Measurements from ENCODE around the gene HOXA7. TPM values are rescaled to one million over a fixed set of nuclear protein-coding genes. Genes with fewer than 3 reads are reported as not detected.

HOXA7 gene
- total and polyA plus RNA-seq, 11 donors, result 0.29 TPM; not detected in 10

DNA sequence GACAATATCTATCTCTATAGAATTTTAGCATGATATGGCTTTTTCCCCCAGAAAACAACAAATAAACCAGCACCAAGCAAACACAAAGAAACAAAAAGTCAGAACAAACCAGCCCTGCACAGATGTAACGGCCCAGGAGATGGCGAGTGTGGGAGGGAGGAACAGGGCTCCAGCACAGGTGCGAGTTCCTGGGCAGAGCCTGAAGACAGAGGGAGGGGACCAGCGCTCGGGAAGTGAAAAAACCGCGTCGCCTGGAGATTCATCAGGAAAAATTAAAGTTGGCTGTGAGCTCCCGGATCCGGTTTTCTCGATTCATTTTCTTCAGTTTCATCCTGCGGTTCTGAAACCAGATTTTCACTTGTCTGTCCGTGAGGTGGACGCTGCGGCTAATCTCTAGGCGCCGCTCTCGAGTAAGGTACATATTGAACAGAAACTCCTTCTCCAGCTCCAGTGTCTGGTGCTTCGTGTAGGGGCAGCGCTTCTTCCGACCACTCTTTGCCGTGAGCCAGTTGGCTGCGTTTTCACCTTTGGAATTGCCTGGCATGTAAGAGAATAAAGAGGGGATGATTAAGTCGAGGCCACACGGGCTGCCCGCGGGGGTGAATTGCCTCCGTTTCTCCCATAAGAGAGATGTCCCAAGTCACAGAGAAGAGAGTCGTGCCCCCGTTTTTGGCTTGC is 15.3 kb upstream of the HOXA7 start:
- peak in 1 of 5 donors; percentile 45 for DNase-seq
- peak overlapping the region in 1 of 12 donors; percentile 91 for H3K27ac ChIP-seq
- no peaks in the 10 kb centered on the region for H3K9me3 ChIP-seq
- no peaks in the 10 kb centered on the region for H3K36me3 ChIP-seq
- H3K4me3 ChIP-seq, result no peak overlapping the region
- H3K4me1 ChIP-seq, result peaks cover 0 to 43% (median 20%) of the 10 kb centered on the region in 12 donors
- WGBS, 4 donors, result 3 to 11% (median 8%) methylated on average over 30 of the region's 30 CpGs
- ATAC-seq, result no peak
- TF ChIP-seq CTCF (IDR thresholded peaks at IDR 0.05) (no peak), POLR2A (IDR thresholded peaks at IDR 0.05) (no peak)
- peaks cover 88 to 100% (median 99%) of the 10 kb centered on the region in 9 donors for H3K27me3 ChIP-seq
- intact Hi-C loops (cut with DNase I), result loop anchor here in 1 of 10 donors (10.0 kb wide), 1 partner anchor 1307 kb away; no protein-coding TSS in a partner anchor

- Histone ChIP-seq H3K27ac (peak overlapping the region in 1 of 12 donors; percentile 91), H3K27me3 (peaks cover 91 to 100% (median 99%) of the 10 kb centered on the region in 9 donors)
- no peak for ATAC-seq
Observed at GRCh38 chr7:27171325-27171636, 14.8 kb upstream of the HOXA7 start.

GRCh38 chr7:27170426-27171324 is 14.2 kb upstream of the HOXA7 start:
- 15 to 20% (median 17%) methylated on average over 11 of the region's 11 CpGs for WGBS, 4 donors
- H3K4me3 ChIP-seq, result peak overlapping the region in 1 of 12 donors; percentile 6
- ATAC-seq (no peak), DNase-seq (no peak)
- TF ChIP-seq CTCF (IDR thresholded peaks at IDR 0.05) (no peak), POLR2A (IDR thresholded peaks at IDR 0.05) (no peak)
- no peaks in the 10 kb centered on the region for H3K9me3 ChIP-seq
- peaks cover 0 to 54% (median 21%) of the 10 kb centered on the region in 12 donors for H3K4me1 ChIP-seq
- H3K36me3 ChIP-seq, result no peaks in the 10 kb centered on the region
- peaks cover 91 to 100% (median 99%) of the 10 kb centered on the region in 9 donors for H3K27me3 ChIP-seq
- peak overlapping the region in 1 of 12 donors; percentile 91 for H3K27ac ChIP-seq
- intact Hi-C loops (cut with DNase I), result loop anchor here in 1 of 10 donors (10.0 kb wide), 1 partner anchor 1306 kb away; no protein-coding TSS in a partner anchor

More at GRCh38 chr7:27171325-27171636, 14.8 kb upstream of the HOXA7 start:
- WGBS, 4 donors, result 7 to 15% (median 10%) methylated on average over 7 to 8 of the region's 8 CpGs
- Histone ChIP-seq H3K36me3 (no peaks in the 10 kb centered on the region), H3K9me3 (no peaks in the 10 kb centered on the region), H3K4me1 (peaks cover 0 to 48% (median 20%) of the 10 kb centered on the region in 12 donors), H3K4me3 (peak overlapping the region in 1 of 12 donors; percentile 6)
- TF ChIP-seq CTCF (IDR thresholded peaks at IDR 0.05) (no peak), POLR2A (IDR thresholded peaks at IDR 0.05) (no peak)
- peak in 1 of 5 donors; percentile 33 for DNase-seq
- intact Hi-C loops (cut with DNase I), result loop anchor here in 1 of 10 donors (10.0 kb wide), 1 partner anchor 1306 kb away; no protein-coding TSS in a partner anchor

Measured in heart left ventricle (tissue), 16 donors.